Neuronal stem cell (in vitro differentiated cells): ENCODE data around the gene ACTRT2.

Experiments
- DNase-seq: peaks from one replicate; pipeline ENCODE4 v3.0.0-alpha.2; 2013; ENCODE audit warnings: low spot score
- H2AFZ ChIP-seq: one replicate; pipeline ENCODE4 v1.6.1; 2013; ENCODE audit warnings: mild to moderate bottlenecking, low read length, inconsistent platforms
- H2AK5ac ChIP-seq: 2 replicates; pipeline ENCODE4 v1.6.1; 2013; ENCODE audit warnings: low read depth, mild to moderate bottlenecking, inconsistent platforms, low read length, moderate library complexity, mixed read lengths
- H2BK120ac ChIP-seq: 2 replicates; pipeline ENCODE4 v1.6.1; 2013; ENCODE audit warnings: low read depth, mild to moderate bottlenecking, inconsistent platforms, low read length, moderate library complexity, mixed read lengths
- H2BK12ac ChIP-seq: one replicate; pipeline ENCODE4 v1.6.1; 2013; ENCODE audit warnings: low read length, inconsistent platforms
- H2BK15ac ChIP-seq: 2 replicates; pipeline ENCODE4 v1.6.1; 2013; ENCODE audit warnings: mild to moderate bottlenecking, low read length, inconsistent platforms, mixed read lengths
- H2BK5ac ChIP-seq: one replicate; pipeline ENCODE4 v1.6.1; 2013; ENCODE audit warnings: inconsistent platforms, mild to moderate bottlenecking, low read length, moderate library complexity
- H3K14ac ChIP-seq: one replicate; pipeline ENCODE4 v1.6.1; 2013; ENCODE audit warnings: low read length, inconsistent platforms
- H3K18ac ChIP-seq: 2 replicates; pipeline ENCODE4 v1.6.1; 2013; ENCODE audit warnings: low read length, inconsistent platforms
- H3K23ac ChIP-seq: 2 replicates; pipeline ENCODE4 v1.6.1; 2013; ENCODE audit warnings: low read depth, mild to moderate bottlenecking, mixed read lengths, low read length, inconsistent platforms; ENCODE audit not compliant: poor library complexity
- H3K27ac ChIP-seq: replicated peaks from 3 replicates; pipeline ENCODE4 v1.5.1; 2013; ENCODE audit warnings: low read length, inconsistent platforms
- H3K27me3 ChIP-seq, 3 experiments: 2 replicates each; pipeline ENCODE4 v1.6.1; 2013; ENCODE audit warnings: low read length in 3 of 3, mild to moderate bottlenecking in 2 of 3, inconsistent platforms in 1 of 3, low read depth in 1 of 3, mixed read lengths in 1 of 3, moderate library complexity in 1 of 3; ENCODE audit not compliant: control insufficient read depth in 3 of 3, insufficient read depth in 3 of 3
- H3K36me3 ChIP-seq, 2 donors: replicated peaks in 1 of 2; 2 replicates each; pipeline ENCODE4 v1.6.1; 2013; ENCODE audit warnings: low read length in 2 of 2; ENCODE audit not compliant: control insufficient read depth in 2 of 2, insufficient read depth in 2 of 2
- H3K4ac ChIP-seq: 2 replicates; pipeline ENCODE4 v1.6.1; 2013; ENCODE audit warnings: inconsistent platforms, mild to moderate bottlenecking, low read length, moderate library complexity
- H3K4me1 ChIP-seq, 2 donors: 1 replicate in 1 of 2; 2 replicates in 1 of 2; pipeline ENCODE4 v1.6.1; 2013; ENCODE audit warnings: low read length in 2 of 2, low read depth in 1 of 2; ENCODE audit not compliant: control insufficient read depth in 2 of 2, insufficient read depth in 1 of 2
- H3K4me2 ChIP-seq: one replicate; pipeline ENCODE4 v1.6.1; 2013; ENCODE audit warnings: mild to moderate bottlenecking, low read length, inconsistent platforms; ENCODE audit not compliant: insufficient read depth, poor library complexity, severe bottlenecking
- H3K4me3 ChIP-seq, 2 donors: 2 replicates each; pipeline ENCODE4 v1.5.1; 2013; ENCODE audit warnings: low read length in 2 of 2, mild to moderate bottlenecking in 2 of 2, inconsistent platforms in 1 of 2, moderate library complexity in 1 of 2
- H3K79me1 ChIP-seq: one replicate; pipeline ENCODE4 v1.6.1; 2013; ENCODE audit warnings: low read depth, mild to moderate bottlenecking, inconsistent platforms, low read length, moderate library complexity
- H3K9ac ChIP-seq: one replicate; pipeline ENCODE4 v1.6.1; 2013; ENCODE audit warnings: mild to moderate bottlenecking, low read depth, low read length, inconsistent platforms; ENCODE audit not compliant: poor library complexity
- H3K9me3 ChIP-seq, 2 donors: replicated peaks in 1 of 2; 2 replicates each; pipeline versions ENCODE3 to v1.6.1; 2013; ENCODE audit warnings: low read length in 2 of 2, mild to moderate bottlenecking in 2 of 2, inconsistent platforms in 1 of 2, low read depth in 1 of 2, mixed read lengths in 1 of 2, moderate library complexity in 1 of 2; ENCODE audit not compliant: control insufficient read depth in 2 of 2, insufficient read depth in 1 of 2
- H4K8ac ChIP-seq: one replicate; pipeline ENCODE4 v1.6.1; 2013; ENCODE audit warnings: low read depth, mild to moderate bottlenecking, inconsistent platforms, low read length, moderate library complexity
- H4K91ac ChIP-seq: one replicate; pipeline ENCODE4 v1.6.1; 2013; ENCODE audit warnings: low read length, low read depth, mild to moderate bottlenecking, inconsistent platforms; ENCODE audit not compliant: poor library complexity
- WGBS, 2 donors: extraction: QIAGEN DNeasy Blood & Tissue Kit; methylation state at CpG; one replicate each; pipeline ENCODE4 v1.1.7; 2013; ENCODE audit warnings: missing lambda C conversion rate in 2 of 2, mixed read lengths in 1 of 2; ENCODE audit not compliant: insufficient read length in 2 of 2, insufficient replicate concordance in 1 of 2; ENCODE audit errors: extremely low coverage in 2 of 2; 5-methylcytosine and 5-hydroxymethylcytosine counted together

The ACTRT2 gene

GRCh38 chr1:3019516-3020051 lies 1.7 kb upstream of the ACTRT2 start:
- H3K23ac ChIP-seq = peak overlapping the region; percentile 45
- H3K27me3 ChIP-seq = peaks cover 0 to 10% (median 2%) of the 10 kb centered on the region in 3 experiments
- no peak overlapping the region for H2BK120ac ChIP-seq
- H3K14ac ChIP-seq = no peak overlapping the region
- peak overlapping the region; percentile 91 for H2BK12ac ChIP-seq
- peak overlapping the region; percentile 93 for H2AK5ac ChIP-seq
- peaks cover 0 to 6% of the 10 kb centered on the region in 2 donors for H3K9me3 ChIP-seq
- no peak overlapping the region for H2AFZ ChIP-seq
- peak overlapping the region; percentile 69 for H2BK15ac ChIP-seq
- no CpG with 5 or more reads among the region's 24 CpGs for WGBS, 2 donors
- H3K36me3 ChIP-seq = no peaks in the 10 kb centered on the region
- H4K8ac ChIP-seq = no peak overlapping the region
- no peak overlapping the region for H3K9ac ChIP-seq
- H4K91ac ChIP-seq = no peak overlapping the region
- H2BK5ac ChIP-seq = peak overlapping the region; percentile 75
- H3K4ac ChIP-seq = no peak overlapping the region
- DNase-seq = no peak
- H3K4me3 ChIP-seq = no peak overlapping the region
- no peak overlapping the region for H3K4me2 ChIP-seq
- H3K79me1 ChIP-seq = no peaks in the 10 kb centered on the region
- H3K27ac ChIP-seq = no peak overlapping the region
- H3K18ac ChIP-seq = peak overlapping the region; percentile 20
- H3K4me1 ChIP-seq = peaks cover 2 to 12% of the 10 kb centered on the region in 2 donors

GRCh38 chr1:3020263-3020909 lies 881 bp upstream of the ACTRT2 start:
- Histone ChIP-seq H2BK120ac (no peak overlapping the region), H3K14ac (peak overlapping the region; percentile 26), H3K9ac (no peak overlapping the region), H2AFZ (no peak overlapping the region), H3K4me3 (no peak overlapping the region), H4K8ac (no peak overlapping the region), H3K9me3 (peaks cover 0 to 6% of the 10 kb centered on the region in 2 donors), H3K27ac (no peak overlapping the region), H2BK5ac (no peak overlapping the region), H3K18ac (peak overlapping the region; percentile 88), H2BK12ac (peak overlapping the region; percentile 43), H3K4me2 (no peak overlapping the region), H3K4ac (peak overlapping the region; percentile 86), H3K4me1 (peaks cover 2 to 12% of the 10 kb centered on the region in 2 donors), H2BK15ac (peak overlapping the region; percentile 99), H3K23ac (no peak overlapping the region), H2AK5ac (peak overlapping the region; percentile 53), H3K36me3 (no peaks in the 10 kb centered on the region), H4K91ac (no peak overlapping the region), H3K27me3 (peaks cover 0 to 3% (median 2%) of the 10 kb centered on the region in 3 experiments), H3K79me1 (no peaks in the 10 kb centered on the region)
- no peak for DNase-seq
- WGBS, 2 donors = no CpG with 5 or more reads among the region's 12 CpGs

DNA sequence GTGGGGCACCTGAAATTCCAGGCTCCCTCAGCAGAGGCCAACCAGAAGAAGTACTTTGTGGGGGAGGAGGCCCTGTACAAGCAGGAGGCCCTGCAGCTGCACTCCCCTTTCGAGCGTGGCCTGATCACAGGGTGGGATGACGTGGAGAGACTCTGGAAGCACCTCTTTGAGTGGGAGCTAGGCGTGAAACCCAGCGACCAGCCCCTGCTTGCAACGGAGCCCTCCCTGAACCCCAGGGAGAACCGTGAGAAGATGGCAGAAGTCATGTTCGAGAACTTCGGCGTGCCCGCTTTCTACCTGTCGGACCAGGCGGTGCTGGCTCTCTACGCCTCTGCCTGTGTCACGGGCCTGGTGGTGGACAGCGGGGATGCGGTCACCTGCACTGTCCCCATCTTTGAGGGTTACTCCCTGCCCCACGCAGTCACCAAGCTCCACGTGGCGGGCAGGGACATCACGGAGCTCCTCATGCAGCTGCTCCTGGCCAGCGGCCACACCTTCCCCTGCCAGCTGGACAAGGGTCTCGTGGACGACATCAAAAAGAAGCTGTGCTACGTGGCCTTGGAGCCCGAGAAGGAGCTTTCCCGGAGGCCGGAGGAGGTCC lies 634 bp downstream of the ACTRT2 start:
- Histone ChIP-seq H2BK5ac (peak overlapping the region; percentile 47), H3K23ac (peak overlapping the region; percentile 86), H3K27ac (no peak overlapping the region), H4K91ac (peak overlapping the region; percentile 48), H3K79me1 (no peaks in the 10 kb centered on the region), H3K36me3 (no peaks in the 10 kb centered on the region), H3K27me3 (no peaks in the 10 kb centered on the region), H3K9ac (no peak overlapping the region), H2BK15ac (peak overlapping the region; percentile 84), H3K14ac (no peak overlapping the region), H3K18ac (peak overlapping the region; percentile 87), H3K4ac (peak overlapping the region; percentile 95), H2AFZ (no peak overlapping the region), H2AK5ac (peak overlapping the region; percentile 82), H3K4me3 (no peak overlapping the region), H2BK120ac (peak overlapping the region; percentile 4), H3K4me1 (peaks cover 2 to 12% of the 10 kb centered on the region in 2 donors), H4K8ac (no peak overlapping the region), H3K9me3 (peaks cover 0 to 14% of the 10 kb centered on the region in 2 donors), H2BK12ac (peak overlapping the region; percentile 48), H3K4me2 (no peak overlapping the region)
- WGBS, 2 donors = no CpG with 5 or more reads among the region's 28 CpGs
- DNase-seq = no peak

- Histone ChIP-seq H4K91ac (no peak overlapping the region), H3K9me3 (peaks cover 0 to 14% of the 10 kb centered on the region in 2 donors), H3K27ac (no peak overlapping the region), H2AK5ac (no peak overlapping the region), H3K4me2 (no peak overlapping the region), H3K27me3 (no peaks in the 10 kb centered on the region), H3K14ac (no peak overlapping the region), H3K9ac (no peak overlapping the region), H2BK15ac (peak overlapping the region; percentile 84), H2BK5ac (peak overlapping the region; percentile 47), H3K23ac (no peak overlapping the region), H2BK12ac (no peak overlapping the region), H3K79me1 (no peaks in the 10 kb centered on the region), H2BK120ac (no peak overlapping the region), H4K8ac (no peak overlapping the region), H3K4ac (no peak overlapping the region), H3K4me1 (peaks cover 2 to 12% of the 10 kb centered on the region in 2 donors), H3K18ac (peak overlapping the region; percentile 32), H3K4me3 (no peak overlapping the region), H3K36me3 (no peaks in the 10 kb centered on the region), H2AFZ (no peak overlapping the region)
- no peak for DNase-seq
- no CpG with 5 or more reads among the region's 18 CpGs for WGBS, 2 donors
These were observed 1.3 kb downstream of the ACTRT2 start for GRCh38 chr1:3022511-3022973.
